Loucy (cell line): Measurements from ENCODE around the gene KRT14.
"Not testable (repeated sequence)": the region's sequence is repeated elsewhere in the genome, so short reads cannot be mapped to it uniquely, and the experiment has no call there.

ENCODE experiments used
- H2AFZ ChIP-seq: fragments of 200-600 bp; sonication (generic); 2 replicates; pipeline ENCODE4 v1.6.0; 2016; ENCODE audit warnings: antibody characterized with exemption, mild to moderate bottlenecking, low read length, moderate library complexity
- H3F3A ChIP-seq: fragments of 200-600 bp; 2 replicates; pipeline ENCODE4 v1.6.0; 2016; ENCODE audit warnings: antibody characterized with exemption, low read depth, mild to moderate bottlenecking
- H3K27me3 ChIP-seq: fragments of 200-600 bp; sonication (generic); 2 replicates; pipeline ENCODE4 v1.6.1; 2014; ENCODE audit warnings: low read length, mild to moderate bottlenecking; ENCODE audit not compliant: insufficient read depth, poor library complexity, severe bottlenecking
- H3K36me3 ChIP-seq: fragments of 200-600 bp; sonication (generic); 2 replicates; pipeline ENCODE4 v1.6.1; 2016; ENCODE audit warnings: low read length; ENCODE audit not compliant: insufficient read depth
- H3K4me1 ChIP-seq: fragments of 200-600 bp; sonication (generic); 2 replicates; pipeline ENCODE4 v1.5.1; 2014; ENCODE audit warnings: low read length, mild to moderate bottlenecking; ENCODE audit not compliant: insufficient read depth, poor library complexity, severe bottlenecking
- H3K4me2 ChIP-seq: fragments of 200-600 bp; sonication (generic); 2 replicates; pipeline ENCODE4 v1.6.0; 2014; ENCODE audit warnings: antibody characterized with exemption, low read length, low read depth, mild to moderate bottlenecking; ENCODE audit not compliant: poor library complexity, severe bottlenecking
- H3K4me3 ChIP-seq: fragments of 200-600 bp; sonication (generic); 2 replicates; pipeline ENCODE4 v1.5.1; 2014; ENCODE audit warnings: low read length, mild to moderate bottlenecking, mixed read lengths; ENCODE audit not compliant: poor library complexity, severe bottlenecking
- H3K79me2 ChIP-seq: fragments of 200-600 bp; sonication (generic); 2 replicates; pipeline ENCODE4 v1.6.1; 2014; ENCODE audit warnings: low read length; ENCODE audit not compliant: insufficient read depth
- H3K9ac ChIP-seq: fragments of 200-600 bp; sonication (generic); 2 replicates; pipeline ENCODE4 v1.6.0; 2014; ENCODE audit warnings: mild to moderate bottlenecking, low read depth, low read length, moderate library complexity; ENCODE audit not compliant: poor library complexity, severe bottlenecking
- H3K9me2 ChIP-seq: fragments of 200-600 bp; sonication (generic); replicated peaks from 2 replicates; pipeline ENCODE4 v1.6.1; 2016; ENCODE audit warnings: low read depth, low read length, mixed read lengths
- H3K9me3 ChIP-seq: fragments of 200-600 bp; sonication (generic); 2 replicates; pipeline ENCODE4 v1.6.1; 2014; ENCODE audit warnings: mild to moderate bottlenecking, antibody characterized with exemption, low read length, low read depth; ENCODE audit not compliant: insufficient read depth
- H4K20me1 ChIP-seq: fragments of 200-600 bp; sonication (generic); 2 replicates; pipeline ENCODE4 v1.6.0; 2014; ENCODE audit warnings: antibody characterized with exemption, low read length, mild to moderate bottlenecking; ENCODE audit not compliant: insufficient read depth, poor library complexity, severe bottlenecking
- CTCF ChIP-seq: fragments of 200-600 bp; sonication (generic); conservative IDR thresholded peaks from 2 replicates; pipeline ENCODE4 v1.5.1; 2014; ENCODE audit warnings: mild to moderate bottlenecking, antibody characterized with exemption, low read length
- EZH2phosphoT487 ChIP-seq: fragments of 200-600 bp; IDR thresholded peaks from 2 replicates; pipeline ENCODE4 v1.6.1; 2018; ENCODE audit warnings: antibody characterized with exemption, mild to moderate bottlenecking, moderate library complexity, borderline replicate concordance

KRT14 gene

GRCh38 chr17:41620583-41621434 is 34.1 kb upstream of the KRT14 start:
- Histone ChIP-seq H3K4me3 (no peak overlapping the region), H3K4me1 (no peaks in the 10 kb centered on the region), H3K36me3 (no peaks in the 10 kb centered on the region), H3K9ac (no peak overlapping the region), H4K20me1 (no peaks in the 10 kb centered on the region), H3K9me3 (no peaks in the 10 kb centered on the region), H3F3A (no peaks in the 10 kb centered on the region), H3K79me2 (no peaks in the 10 kb centered on the region), H3K4me2 (no peak overlapping the region), H3K27me3 (no peaks in the 10 kb centered on the region), H2AFZ (no peak overlapping the region), H3K9me2 (no peaks in the 10 kb centered on the region)
- no peak for TF ChIP-seq CTCF

DNA sequence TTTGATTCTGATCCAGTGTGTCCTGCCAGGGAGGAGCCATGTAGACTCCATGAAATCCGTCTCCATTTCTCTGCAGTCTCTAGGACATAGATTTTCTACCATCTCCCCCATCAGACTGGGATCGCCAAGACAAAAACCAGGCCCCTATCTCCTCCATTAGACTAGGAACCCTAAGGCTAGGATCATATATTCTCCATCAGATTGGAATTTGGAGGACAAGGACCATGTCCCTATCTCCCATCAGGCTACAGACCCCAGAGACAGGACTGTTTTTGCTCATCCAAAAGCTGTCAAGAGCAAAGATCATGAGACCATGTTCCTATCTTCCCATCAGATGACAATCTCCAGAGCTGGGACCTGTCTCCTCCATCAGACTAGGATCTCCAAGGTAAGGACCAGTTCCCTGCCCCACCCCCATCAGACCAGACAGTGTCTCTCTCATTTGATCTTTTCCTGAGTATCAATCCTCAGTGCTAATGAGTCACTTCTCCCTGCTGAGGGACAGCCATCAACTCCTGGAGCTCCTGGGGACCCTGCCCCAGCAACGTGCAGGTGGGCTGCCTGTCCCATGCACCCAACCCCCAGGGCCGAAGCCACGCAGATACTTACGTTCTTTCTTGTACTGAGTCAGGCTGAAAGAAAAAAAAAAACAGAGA is 33.4 kb upstream of the KRT14 start:
- H3K4me3 ChIP-seq, H3F3A ChIP-seq, H3K4me1 ChIP-seq, H3K79me2 ChIP-seq, H3K9ac ChIP-seq, H3K4me2 ChIP-seq, H3K9me2 ChIP-seq, H3K27me3 ChIP-seq, H2AFZ ChIP-seq, H4K20me1 ChIP-seq, H3K36me3 ChIP-seq, H3K9me3 ChIP-seq: not testable (repeated sequence)

GRCh38 chr17:41619036-41619926 is 32.6 kb upstream of the KRT14 start:
- Histone ChIP-seq H3F3A (no peaks in the 10 kb centered on the region), H3K79me2 (no peaks in the 10 kb centered on the region)
- no peak for TF ChIP-seq CTCF
- no peak for TF ChIP-seq EZH2phosphoT487

More at GRCh38 chr17:41619036-41619926, 32.6 kb upstream of the KRT14 start:
- Histone ChIP-seq H3K36me3 (no peaks in the 10 kb centered on the region), H4K20me1 (no peaks in the 10 kb centered on the region), H3K4me3 (no peak overlapping the region), H3K4me2 (no peak overlapping the region), H2AFZ (no peak overlapping the region), H3K27me3 (no peaks in the 10 kb centered on the region), H3K9me2 (no peaks in the 10 kb centered on the region), H3K9me3 (no peaks in the 10 kb centered on the region), H3K9ac (no peak overlapping the region), H3K4me1 (no peaks in the 10 kb centered on the region)
